ENCODE measurements around the gene PDE4B. TPM values are rescaled to one million over a fixed set of nuclear protein-coding genes. Genes with fewer than 3 reads are reported as not detected.
"Not testable (repeated sequence)": the region's sequence is repeated elsewhere in the genome, so short reads cannot be mapped to it uniquely, and the experiment has no call there.

The PDE4B gene
- total and polyA plus RNA-seq, 12 donors: 1.2 to 14.9 (median 3.9) TPM

- Histone ChIP-seq H3K27me3 (no peaks in the 10 kb centered on the region), H3K4me3 (no peak overlapping the region), H3K9me3 (replicated peaks in 1 of 3) (no peaks in the 10 kb centered on the region), H3K36me3 (replicated peaks in 1 of 2) (no peaks in the 10 kb centered on the region), H3K27ac (no peak overlapping the region), H3K4me1 (replicated peaks in 1 of 2) (peaks cover 0 to 3% of the 10 kb centered on the region in 2 donors)
- WGBS, 4 donors: 80 to 100% (median 88%) methylated on average over 1 to 2 of the region's 2 CpGs
- no peak for DNase-seq
- intact Hi-C loops (cut with DNase I): no loop called here
- TF ChIP-seq CTCF (IDR thresholded peaks at IDR 0.05) (no peak), POLR2A (IDR thresholded peaks at IDR 0.05) (no peak)
These were observed 57.6 kb downstream of the PDE4B start for GRCh38 chr1:65850281-65850680.

DNA sequence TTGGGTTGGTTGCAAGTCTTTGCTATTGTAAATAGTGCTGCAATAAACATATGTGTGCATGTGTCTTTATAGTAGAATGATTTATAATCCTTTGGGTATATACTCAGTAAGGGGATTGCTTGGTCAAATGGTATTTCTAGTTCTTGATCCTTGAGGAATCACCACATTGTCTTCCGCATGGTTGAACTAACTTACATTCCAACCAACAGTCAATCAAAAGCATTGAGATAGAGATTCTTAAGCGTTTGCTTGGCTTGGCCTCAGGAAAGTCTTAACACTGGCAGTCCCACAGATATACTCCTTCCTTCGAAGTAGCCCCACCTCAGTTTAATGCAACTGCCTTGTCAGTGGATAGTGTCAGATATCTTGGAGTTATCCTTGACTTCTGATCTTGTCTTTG is 63.9 kb downstream of the PDE4B start:
- H3K36me3 ChIP-seq (replicated peaks in 1 of 2); DNase-seq; H3K4me3 ChIP-seq; H3K27me3 ChIP-seq; intact Hi-C loops (cut with DNase I); H3K9me3 ChIP-seq (replicated peaks in 1 of 3); H3K27ac ChIP-seq; H3K4me1 ChIP-seq (replicated peaks in 1 of 2): not testable (repeated sequence)
- WGBS, 4 donors: 74 to 85% (median 77%) methylated on average over 3 of the region's 3 CpGs

- Histone ChIP-seq H3K4me3 (no peak overlapping the region), H3K9me3 (replicated peaks in 1 of 3) (no peaks in the 10 kb centered on the region), H3K4me1 (replicated peaks in 1 of 2) (no peaks in the 10 kb centered on the region), H3K36me3 (replicated peaks in 1 of 2) (no peaks in the 10 kb centered on the region), H3K27me3 (no peaks in the 10 kb centered on the region), H3K27ac (no peak overlapping the region)
- no peak for DNase-seq
- WGBS, 4 donors: 79 to 95% (median 88%) methylated on average over 1 of the region's 1 CpG
- intact Hi-C loops (cut with DNase I): no loop called here
- no peak for TF ChIP-seq POLR2A (IDR thresholded peaks at IDR 0.05)
- no peak for TF ChIP-seq CTCF (IDR thresholded peaks at IDR 0.05)
These were observed 73.7 kb downstream of the PDE4B start for GRCh38 chr1:65866439-65866838.

DNA sequence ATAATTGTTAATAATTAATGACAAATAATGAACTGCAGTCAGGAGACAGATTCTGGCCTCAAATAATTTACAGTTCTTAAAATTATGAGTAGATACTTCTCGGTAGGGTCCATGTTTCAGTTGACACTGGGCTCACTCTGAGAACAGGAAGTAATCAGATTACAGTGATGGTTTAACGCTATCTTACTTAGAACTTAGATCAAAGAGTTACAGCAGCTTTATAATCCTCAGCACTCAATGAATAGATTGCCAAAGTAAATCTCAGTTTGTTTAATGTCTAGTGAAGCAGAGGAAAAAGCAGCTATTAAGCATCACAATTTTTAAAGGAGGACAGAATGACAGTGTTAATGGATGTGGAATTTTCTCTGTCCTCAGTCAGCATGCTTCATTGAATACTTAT is 79.6 kb downstream of the PDE4B start:
- H3K4me1 ChIP-seq (replicated peaks in 1 of 2): no peaks in the 10 kb centered on the region
- TF ChIP-seq POLR2A (IDR thresholded peaks at IDR 0.05) (no peak), CTCF (IDR thresholded peaks at IDR 0.05) (no peak)
- no peaks in the 10 kb centered on the region for H3K9me3 ChIP-seq (replicated peaks in 1 of 3)
- no peak overlapping the region for H3K4me3 ChIP-seq
- 33 to 53% (median 33%) methylated on average over 2 of the region's 2 CpGs for WGBS, 4 donors
- no peak overlapping the region for H3K27ac ChIP-seq
- no peak for DNase-seq
- H3K27me3 ChIP-seq: no peaks in the 10 kb centered on the region
- no peaks in the 10 kb centered on the region for H3K36me3 ChIP-seq (replicated peaks in 1 of 2)
- intact Hi-C loops (cut with DNase I): no loop called here

- H3K36me3 ChIP-seq (replicated peaks in 1 of 2); DNase-seq; H3K4me1 ChIP-seq (replicated peaks in 1 of 2); H3K27ac ChIP-seq; intact Hi-C loops (cut with DNase I); H3K9me3 ChIP-seq (replicated peaks in 1 of 3); H3K4me3 ChIP-seq; H3K27me3 ChIP-seq: not testable (repeated sequence)
- 68 to 87% (median 78%) methylated on average over 3 of the region's 3 CpGs for WGBS, 4 donors
These were observed 85.6 kb downstream of the PDE4B start for GRCh38 chr1:65878342-65878741.
